ENCODE measurements around the gene SEC14L1. TPM values are rescaled to one million over a fixed set of nuclear protein-coding genes. Genes with fewer than 3 reads are reported as not detected.

Gene SEC14L1
- total and polyA plus RNA-seq, 2 of the 8 experiments (the other 6 are each of a cell fraction or from before 2014, with no cell fraction given) = 27.2 to 74.4 TPM

- TF ChIP-seq, protein P1, sequence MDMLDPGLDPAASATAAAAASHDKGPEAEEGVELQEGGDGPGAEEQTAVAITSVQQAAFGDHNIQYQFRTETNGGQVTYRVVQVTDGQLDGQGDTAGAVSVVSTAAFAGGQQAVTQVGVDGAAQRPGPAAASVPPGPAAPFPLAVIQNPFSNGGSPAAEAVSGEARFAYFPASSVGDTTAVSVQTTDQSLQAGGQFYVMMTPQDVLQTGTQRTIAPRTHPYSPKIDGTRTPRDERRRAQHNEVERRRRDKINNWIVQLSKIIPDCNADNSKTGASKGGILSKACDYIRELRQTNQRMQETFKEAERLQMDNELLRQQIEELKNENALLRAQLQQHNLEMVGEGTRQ (IDR thresholded peaks at IDR 0.05; ENCODE audit: low read length) = no peak
- TF ChIP-seq, protein P2, sequence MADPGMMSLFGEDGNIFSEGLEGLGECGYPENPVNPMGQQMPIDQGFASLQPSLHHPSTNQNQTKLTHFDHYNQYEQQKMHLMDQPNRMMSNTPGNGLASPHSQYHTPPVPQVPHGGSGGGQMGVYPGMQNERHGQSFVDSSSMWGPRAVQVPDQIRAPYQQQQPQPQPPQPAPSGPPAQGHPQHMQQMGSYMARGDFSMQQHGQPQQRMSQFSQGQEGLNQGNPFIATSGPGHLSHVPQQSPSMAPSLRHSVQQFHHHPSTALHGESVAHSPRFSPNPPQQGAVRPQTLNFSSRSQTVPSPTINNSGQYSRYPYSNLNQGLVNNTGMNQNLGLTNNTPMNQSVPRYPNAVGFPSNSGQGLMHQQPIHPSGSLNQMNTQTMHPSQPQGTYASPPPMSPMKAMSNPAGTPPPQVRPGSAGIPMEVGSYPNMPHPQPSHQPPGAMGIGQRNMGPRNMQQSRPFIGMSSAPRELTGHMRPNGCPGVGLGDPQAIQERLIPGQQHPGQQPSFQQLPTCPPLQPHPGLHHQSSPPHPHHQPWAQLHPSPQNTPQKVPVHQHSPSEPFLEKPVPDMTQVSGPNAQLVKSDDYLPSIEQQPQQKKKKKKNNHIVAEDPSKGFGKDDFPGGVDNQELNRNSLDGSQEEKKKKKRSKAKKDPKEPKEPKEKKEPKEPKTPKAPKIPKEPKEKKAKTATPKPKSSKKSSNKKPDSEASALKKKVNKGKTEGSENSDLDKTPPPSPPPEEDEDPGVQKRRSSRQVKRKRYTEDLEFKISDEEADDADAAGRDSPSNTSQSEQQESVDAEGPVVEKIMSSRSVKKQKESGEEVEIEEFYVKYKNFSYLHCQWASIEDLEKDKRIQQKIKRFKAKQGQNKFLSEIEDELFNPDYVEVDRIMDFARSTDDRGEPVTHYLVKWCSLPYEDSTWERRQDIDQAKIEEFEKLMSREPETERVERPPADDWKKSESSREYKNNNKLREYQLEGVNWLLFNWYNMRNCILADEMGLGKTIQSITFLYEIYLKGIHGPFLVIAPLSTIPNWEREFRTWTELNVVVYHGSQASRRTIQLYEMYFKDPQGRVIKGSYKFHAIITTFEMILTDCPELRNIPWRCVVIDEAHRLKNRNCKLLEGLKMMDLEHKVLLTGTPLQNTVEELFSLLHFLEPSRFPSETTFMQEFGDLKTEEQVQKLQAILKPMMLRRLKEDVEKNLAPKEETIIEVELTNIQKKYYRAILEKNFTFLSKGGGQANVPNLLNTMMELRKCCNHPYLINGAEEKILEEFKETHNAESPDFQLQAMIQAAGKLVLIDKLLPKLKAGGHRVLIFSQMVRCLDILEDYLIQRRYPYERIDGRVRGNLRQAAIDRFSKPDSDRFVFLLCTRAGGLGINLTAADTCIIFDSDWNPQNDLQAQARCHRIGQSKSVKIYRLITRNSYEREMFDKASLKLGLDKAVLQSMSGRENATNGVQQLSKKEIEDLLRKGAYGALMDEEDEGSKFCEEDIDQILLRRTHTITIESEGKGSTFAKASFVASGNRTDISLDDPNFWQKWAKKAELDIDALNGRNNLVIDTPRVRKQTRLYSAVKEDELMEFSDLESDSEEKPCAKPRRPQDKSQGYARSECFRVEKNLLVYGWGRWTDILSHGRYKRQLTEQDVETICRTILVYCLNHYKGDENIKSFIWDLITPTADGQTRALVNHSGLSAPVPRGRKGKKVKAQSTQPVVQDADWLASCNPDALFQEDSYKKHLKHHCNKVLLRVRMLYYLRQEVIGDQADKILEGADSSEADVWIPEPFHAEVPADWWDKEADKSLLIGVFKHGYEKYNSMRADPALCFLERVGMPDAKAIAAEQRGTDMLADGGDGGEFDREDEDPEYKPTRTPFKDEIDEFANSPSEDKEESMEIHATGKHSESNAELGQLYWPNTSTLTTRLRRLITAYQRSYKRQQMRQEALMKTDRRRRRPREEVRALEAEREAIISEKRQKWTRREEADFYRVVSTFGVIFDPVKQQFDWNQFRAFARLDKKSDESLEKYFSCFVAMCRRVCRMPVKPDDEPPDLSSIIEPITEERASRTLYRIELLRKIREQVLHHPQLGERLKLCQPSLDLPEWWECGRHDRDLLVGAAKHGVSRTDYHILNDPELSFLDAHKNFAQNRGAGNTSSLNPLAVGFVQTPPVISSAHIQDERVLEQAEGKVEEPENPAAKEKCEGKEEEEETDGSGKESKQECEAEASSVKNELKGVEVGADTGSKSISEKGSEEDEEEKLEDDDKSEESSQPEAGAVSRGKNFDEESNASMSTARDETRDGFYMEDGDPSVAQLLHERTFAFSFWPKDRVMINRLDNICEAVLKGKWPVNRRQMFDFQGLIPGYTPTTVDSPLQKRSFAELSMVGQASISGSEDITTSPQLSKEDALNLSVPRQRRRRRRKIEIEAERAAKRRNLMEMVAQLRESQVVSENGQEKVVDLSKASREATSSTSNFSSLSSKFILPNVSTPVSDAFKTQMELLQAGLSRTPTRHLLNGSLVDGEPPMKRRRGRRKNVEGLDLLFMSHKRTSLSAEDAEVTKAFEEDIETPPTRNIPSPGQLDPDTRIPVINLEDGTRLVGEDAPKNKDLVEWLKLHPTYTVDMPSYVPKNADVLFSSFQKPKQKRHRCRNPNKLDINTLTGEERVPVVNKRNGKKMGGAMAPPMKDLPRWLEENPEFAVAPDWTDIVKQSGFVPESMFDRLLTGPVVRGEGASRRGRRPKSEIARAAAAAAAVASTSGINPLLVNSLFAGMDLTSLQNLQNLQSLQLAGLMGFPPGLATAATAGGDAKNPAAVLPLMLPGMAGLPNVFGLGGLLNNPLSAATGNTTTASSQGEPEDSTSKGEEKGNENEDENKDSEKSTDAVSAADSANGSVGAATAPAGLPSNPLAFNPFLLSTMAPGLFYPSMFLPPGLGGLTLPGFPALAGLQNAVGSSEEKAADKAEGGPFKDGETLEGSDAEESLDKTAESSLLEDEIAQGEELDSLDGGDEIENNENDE (IDR thresholded peaks at IDR 0.05; ENCODE audit: insufficient replicate concordance, low read length) = no peak
- TF ChIP-seq EZH2 (IDR thresholded peaks at IDR 0.05; ENCODE audit: low read depth, low read length, severe bottlenecking) = no peak
- TF ChIP-seq RNF2 (IDR thresholded peaks at IDR 0.05; ENCODE audit: borderline replicate concordance, low read depth, low read length, missing control alignments, poor library complexity, severe bottlenecking) = no peak
Measured at GRCh38 chr17:77206158-77206956, 65.6 kb downstream of the SEC14L1 start (continued).
